ENCODE measurements around the gene KCNRG. TPM values are rescaled to one million over a fixed set of nuclear protein-coding genes. Genes with fewer than 3 reads are reported as not detected.
"Not testable (repeated sequence)": the region's sequence is repeated elsewhere in the genome, so short reads cannot be mapped to it uniquely, and the experiment has no call there.

The KCNRG gene
- total RNA-seq, 1 donor from 2014 or later = 20.7 TPM

- no peak for DNase-seq
Measured at GRCh38 chr13:50012396-50013169, 2.7 kb upstream of the KCNRG start.

GRCh38 chr13:50014386-50014785, 858 bp upstream of the KCNRG start:
- no peak for DNase-seq

GRCh38 chr13:50015750-50016149, 506 bp downstream of the KCNRG start:
- DNase-seq = no peak

GRCh38 chr13:50016444-50016843, 1.2 kb downstream of the KCNRG start:
- DNase-seq = no peak

GRCh38 chr13:50017819-50018218, 2.6 kb downstream of the KCNRG start:
- DNase-seq = no peak

GRCh38 chr13:50025436-50025835, 10.2 kb downstream of the KCNRG start:
- DNase-seq = no peak

- DNase-seq = no peak
Measured at GRCh38 chr13:50026788-50027473, 11.7 kb downstream of the KCNRG start.

- DNase-seq = no peak
Measured at GRCh38 chr13:50030315-50030714, 15.1 kb downstream of the KCNRG start.

- no peak for DNase-seq
Measured at GRCh38 chr13:50033725-50034124, 18.5 kb downstream of the KCNRG start.

- no peak for DNase-seq
Measured at GRCh38 chr13:50037788-50038187, 22.5 kb downstream of the KCNRG start.

- DNase-seq = no peak
Measured at GRCh38 chr13:50038266-50038665, 23.0 kb downstream of the KCNRG start.

- no peak for DNase-seq
Measured at GRCh38 chr13:50052478-50052877, 37.2 kb downstream of the KCNRG start.

- no peak for DNase-seq
Measured at GRCh38 chr13:50053844-50054243, 38.6 kb downstream of the KCNRG start.

- DNase-seq = no peak
Measured at GRCh38 chr13:50055454-50055853, 40.2 kb downstream of the KCNRG start.

- DNase-seq = no peak
Measured at GRCh38 chr13:50060718-50061117, 45.5 kb downstream of the KCNRG start.

GRCh38 chr13:50062336-50062735, 47.1 kb downstream of the KCNRG start:
- DNase-seq = not testable (repeated sequence)

GRCh38 chr13:50065712-50066111, 50.5 kb downstream of the KCNRG start:
- DNase-seq = no peak

- DNase-seq = no peak
Measured at GRCh38 chr13:50068508-50068907, 53.3 kb downstream of the KCNRG start.

GRCh38 chr13:50069261-50069660, 54.0 kb downstream of the KCNRG start:
- no peak for DNase-seq

GRCh38 chr13:50070186-50070585, 54.9 kb downstream of the KCNRG start:
- no peak for DNase-seq

Data from occipital lobe (tissue), 2 donors.